MM.1S (cell line): ENCODE data around the gene APOO.
"Not testable (repeated sequence)": the region's sequence is repeated elsewhere in the genome, so short reads cannot be mapped to it uniquely, and the experiment has no call there.

Source experiments
- DNase-seq: peaks from one replicate; pipeline ENCODE4 v3.0.0-alpha.2; 2015
- H2AFZ ChIP-seq: fragments of 300-600 bp; sonication (generic); 2 replicates; pipeline ENCODE4 v1.6.0; 2016; ENCODE audit warnings: antibody characterized with exemption, low read length
- H3F3A ChIP-seq: fragments of 300-600 bp; sonication (generic); 2 replicates; pipeline ENCODE4 v1.6.1; 2016; ENCODE audit warnings: mild to moderate bottlenecking, antibody characterized with exemption, low read length, moderate library complexity, mixed read lengths; ENCODE audit not compliant: insufficient read depth
- H3K27ac ChIP-seq: fragments of 300-600 bp; sonication (generic); 2 replicates; pipeline ENCODE4 v1.5.1; 2016; ENCODE audit warnings: mild to moderate bottlenecking, low read length
- H3K27me3 ChIP-seq: fragments of 300-600 bp; sonication (generic); replicated peaks from 2 replicates; pipeline ENCODE4 v1.6.0; 2016; ENCODE audit warnings: low read length; ENCODE audit not compliant: insufficient read depth
- H3K36me3 ChIP-seq: fragments of 300-600 bp; sonication (generic); replicated peaks from 2 replicates; pipeline ENCODE4 v1.6.1; 2016; ENCODE audit warnings: mild to moderate bottlenecking, low read length, mixed read lengths; ENCODE audit not compliant: insufficient read depth
- H3K4me1 ChIP-seq: fragments of 300-600 bp; sonication (generic); 2 replicates; pipeline ENCODE4 v1.6.1; 2016; ENCODE audit warnings: low read length, mixed read lengths
- H3K4me2 ChIP-seq: fragments of 300-600 bp; sonication (generic); 2 replicates; pipeline ENCODE4 v1.6.0; 2016; ENCODE audit warnings: low read depth, low read length
- H3K4me3 ChIP-seq: fragments of 300-600 bp; sonication (generic); 2 replicates; pipeline ENCODE4 v1.5.1; 2016; ENCODE audit warnings: low read length, mixed read lengths
- H3K79me2 ChIP-seq: fragments of 300-600 bp; sonication (generic); 2 replicates; pipeline ENCODE4 v1.6.1; 2016; ENCODE audit warnings: mixed run types, low read length, mixed read lengths
- H3K9ac ChIP-seq: fragments of 300-600 bp; sonication (generic); 2 replicates; pipeline ENCODE4 v1.6.1; 2016; ENCODE audit warnings: low read length, mixed read lengths
- H3K9me2 ChIP-seq: fragments of 300-600 bp; sonication (generic); replicated peaks from 2 replicates; pipeline ENCODE4 v1.6.1; 2016; ENCODE audit warnings: mild to moderate bottlenecking, low read length, mixed read lengths; ENCODE audit not compliant: insufficient read depth
- H3K9me3 ChIP-seq: fragments of 300-600 bp; sonication (generic); replicated peaks from 2 replicates; pipeline ENCODE4 v1.6.1; 2016; ENCODE audit warnings: mild to moderate bottlenecking, low read length, mixed read lengths; ENCODE audit not compliant: insufficient read depth
- H4K20me1 ChIP-seq: fragments of 300-600 bp; sonication (generic); 2 replicates; pipeline ENCODE4 v1.6.1; 2016; ENCODE audit warnings: mild to moderate bottlenecking, low read length, moderate library complexity, mixed read lengths; ENCODE audit not compliant: insufficient read depth
- EZH2 ChIP-seq: fragments of 300-600 bp; sonication (generic); optimal IDR thresholded peaks from 2 replicates; pipeline ENCODE3; 2017; ENCODE audit warnings: low read depth, mild to moderate bottlenecking, antibody characterized with exemption, low read length, mixed read lengths
- EZH2phosphoT487 ChIP-seq: fragments of 300-600 bp; sonication (generic); IDR thresholded peaks from 2 replicates; pipeline ENCODE4 v1.6.1; 2018; ENCODE audit warnings: antibody characterized with exemption, low read length
- TF ChIP-seq, protein P1 (sequence below): fragments of 300-600 bp; sonication (generic); IDR thresholded peaks from 2 replicates; pipeline ENCODE4 v1.5.1; 2016; ENCODE audit warnings: antibody characterized with exemption, low read length, mixed read lengths

Gene APOO

DNA sequence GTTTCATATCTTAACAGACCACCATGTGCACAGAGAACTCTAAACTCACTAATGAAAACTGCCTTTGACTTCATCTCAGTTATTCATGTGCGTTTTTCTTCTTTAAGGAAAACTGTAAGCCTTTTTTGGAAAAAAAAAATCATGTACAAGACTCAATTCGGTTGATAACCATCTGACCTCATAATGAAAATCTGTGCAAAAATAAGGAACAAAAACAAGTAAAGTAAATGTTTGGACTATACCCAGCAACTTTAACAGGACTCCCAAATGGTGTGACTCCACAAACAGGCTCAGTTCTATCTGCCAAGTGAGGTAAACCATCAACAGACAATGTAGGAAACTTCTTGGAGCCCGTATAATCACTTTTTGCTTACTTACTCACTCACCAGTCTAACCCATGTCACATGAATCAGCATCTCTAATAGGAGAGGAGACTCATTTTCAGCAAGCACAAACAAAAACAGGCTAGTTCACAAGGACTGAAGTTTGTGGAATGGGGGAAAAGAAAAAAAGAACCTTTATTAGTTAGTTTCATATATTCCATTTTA is 9.3 kb downstream of the APOO start:
- Histone ChIP-seq H3K27ac (no peak overlapping the region), H3K4me3 (no peak overlapping the region), H3K4me1 (peaks cover 12% of the 10 kb centered on the region; the same call in 1 of the 2 replicates), H2AFZ (no peak overlapping the region), H3K27me3 (no peaks in the 10 kb centered on the region), H3K36me3 (no peaks in the 10 kb centered on the region), H3K4me2 (no peak overlapping the region), H4K20me1 (no peaks in the 10 kb centered on the region), H3K9ac (no peak overlapping the region), H3K79me2 (peaks cover 18% of the 10 kb centered on the region), H3K9me3 (no peaks in the 10 kb centered on the region), H3K9me2 (no peaks in the 10 kb centered on the region), H3F3A (no peaks in the 10 kb centered on the region)
- no peak for DNase-seq
- no peak for TF ChIP-seq EZH2phosphoT487
- TF ChIP-seq, protein P1, sequence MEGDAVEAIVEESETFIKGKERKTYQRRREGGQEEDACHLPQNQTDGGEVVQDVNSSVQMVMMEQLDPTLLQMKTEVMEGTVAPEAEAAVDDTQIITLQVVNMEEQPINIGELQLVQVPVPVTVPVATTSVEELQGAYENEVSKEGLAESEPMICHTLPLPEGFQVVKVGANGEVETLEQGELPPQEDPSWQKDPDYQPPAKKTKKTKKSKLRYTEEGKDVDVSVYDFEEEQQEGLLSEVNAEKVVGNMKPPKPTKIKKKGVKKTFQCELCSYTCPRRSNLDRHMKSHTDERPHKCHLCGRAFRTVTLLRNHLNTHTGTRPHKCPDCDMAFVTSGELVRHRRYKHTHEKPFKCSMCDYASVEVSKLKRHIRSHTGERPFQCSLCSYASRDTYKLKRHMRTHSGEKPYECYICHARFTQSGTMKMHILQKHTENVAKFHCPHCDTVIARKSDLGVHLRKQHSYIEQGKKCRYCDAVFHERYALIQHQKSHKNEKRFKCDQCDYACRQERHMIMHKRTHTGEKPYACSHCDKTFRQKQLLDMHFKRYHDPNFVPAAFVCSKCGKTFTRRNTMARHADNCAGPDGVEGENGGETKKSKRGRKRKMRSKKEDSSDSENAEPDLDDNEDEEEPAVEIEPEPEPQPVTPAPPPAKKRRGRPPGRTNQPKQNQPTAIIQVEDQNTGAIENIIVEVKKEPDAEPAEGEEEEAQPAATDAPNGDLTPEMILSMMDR, result no peak
- no peak for TF ChIP-seq EZH2

DNA sequence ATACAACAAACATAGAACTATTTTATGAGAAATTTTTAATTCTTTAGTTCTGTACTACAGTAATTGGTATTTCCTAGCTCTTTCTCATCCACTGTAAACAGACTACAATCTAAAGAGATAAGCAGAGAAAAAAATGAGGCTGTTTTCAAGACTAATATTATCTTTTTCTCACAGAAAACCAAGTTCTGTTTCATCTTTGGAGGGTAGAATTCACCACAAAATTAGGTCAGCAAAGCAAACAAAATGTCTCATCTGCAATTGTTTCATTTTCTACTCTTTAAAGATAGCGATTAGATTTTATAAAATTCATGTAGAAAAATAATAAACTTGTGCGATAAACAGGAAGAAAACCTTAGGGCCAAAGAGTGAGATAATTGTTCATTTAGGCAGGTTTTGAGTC is 10.8 kb downstream of the APOO start:
- Histone ChIP-seq H3K27ac (no peak overlapping the region), H3K9me2 (no peaks in the 10 kb centered on the region), H3K27me3 (no peaks in the 10 kb centered on the region), H2AFZ (no peak overlapping the region), H4K20me1 (no peaks in the 10 kb centered on the region), H3K4me2 (no peak overlapping the region), H3K4me1 (0 out of 2 replicates have a peak, but pooled peaks cover 8% of the 10 kb centered on the region), H3K4me3 (no peak overlapping the region), H3K79me2 (peaks cover 18% of the 10 kb centered on the region), H3F3A (no peaks in the 10 kb centered on the region), H3K9me3 (no peaks in the 10 kb centered on the region), H3K9ac (no peak overlapping the region), H3K36me3 (no peaks in the 10 kb centered on the region)
- DNase-seq, result no peak
- TF ChIP-seq EZH2, result no peak
- TF ChIP-seq, protein P1, result no peak
- TF ChIP-seq EZH2phosphoT487, result no peak

DNA sequence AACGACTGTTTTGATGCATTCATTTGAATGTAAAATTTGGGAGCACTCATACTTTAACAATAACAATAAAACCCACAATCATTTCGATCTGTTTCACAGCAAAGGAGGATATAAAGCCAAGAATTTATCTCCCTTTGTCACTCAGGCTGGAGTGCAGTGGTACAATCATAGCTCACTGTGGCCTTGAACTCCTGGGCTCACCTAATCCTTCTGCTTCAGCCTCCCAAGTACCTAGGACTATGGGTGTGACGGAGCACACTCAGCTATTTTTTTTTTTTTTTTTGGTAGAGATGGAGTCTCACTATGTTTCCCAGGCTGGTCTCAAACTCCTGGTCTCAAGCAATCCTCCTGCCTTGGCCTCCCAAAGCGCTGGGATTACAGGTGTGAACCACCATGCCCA is 11.2 kb downstream of the APOO start:
- H3K4me1 ChIP-seq, H3K9me3 ChIP-seq, H3K4me2 ChIP-seq, DNase-seq, H3K4me3 ChIP-seq, H2AFZ ChIP-seq, H3K27ac ChIP-seq, H3K9me2 ChIP-seq, H3K36me3 ChIP-seq, H3K9ac ChIP-seq, H4K20me1 ChIP-seq, H3F3A ChIP-seq, H3K27me3 ChIP-seq: not testable (repeated sequence)
- peaks cover 15% of the 10 kb centered on the region for H3K79me2 ChIP-seq

DNA sequence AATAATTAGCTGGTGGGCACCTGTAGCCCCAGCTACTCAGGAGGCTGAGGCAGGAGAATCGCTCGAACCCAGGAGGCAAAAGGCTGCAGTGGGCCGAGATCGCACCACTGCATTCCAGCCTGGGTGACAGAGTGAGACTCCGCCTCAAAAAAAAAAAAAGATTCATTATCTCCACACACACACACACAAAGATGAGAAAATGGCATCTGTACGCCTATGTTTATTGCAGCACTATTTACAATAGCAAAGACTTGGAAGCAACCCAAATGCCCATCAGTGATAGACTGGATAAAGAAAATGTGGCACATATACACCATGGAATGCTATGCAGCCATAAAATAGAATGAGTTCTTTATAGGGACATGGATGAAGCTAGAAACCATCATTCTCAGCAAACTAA is 12.7 kb downstream of the APOO start:
- not testable (repeated sequence) for H3K4me3 ChIP-seq, H3K4me1 ChIP-seq, H3K4me2 ChIP-seq, H3K27me3 ChIP-seq, H3F3A ChIP-seq, H3K79me2 ChIP-seq, DNase-seq, H3K36me3 ChIP-seq, H3K9me2 ChIP-seq, H4K20me1 ChIP-seq, H3K9me3 ChIP-seq, H3K9ac ChIP-seq, H3K27ac ChIP-seq, H2AFZ ChIP-seq
